CD14-positive monocyte (primary cell): ENCODE measurements around the gene RSPH1. TPM values are rescaled to one million over a fixed set of nuclear protein-coding genes. Genes with fewer than 3 reads are reported as not detected.

ENCODE experiments used
- DNase-seq, 3 donors: peaks; one replicate each; pipeline ENCODE4 v3.0.0-alpha.2; 2011 to 2022
- H2AFZ ChIP-seq: 2 replicates; pipeline ENCODE4 v1.6.0; 2012; ENCODE audit warnings: mild to moderate bottlenecking, low read depth, low read length, inconsistent platforms; ENCODE audit not compliant: insufficient read depth, poor library complexity, severe bottlenecking
- H3K27ac ChIP-seq, 2 donors: 1 replicate in 1 of 2; 2 replicates in 1 of 2; pipeline ENCODE4 v1.5.1; 2012 to 2013; ENCODE audit warnings: low read length in 2 of 2, control low read depth in 1 of 2, inconsistent platforms in 1 of 2, low read depth in 1 of 2, mild to moderate bottlenecking in 1 of 2
- H3K27me3 ChIP-seq, 2 donors: one replicate each; pipeline versions ENCODE4 v1.6.0 to v1.6.1; 2011 to 2013; ENCODE audit warnings: low read length in 2 of 2; ENCODE audit not compliant: control insufficient read depth in 2 of 2, insufficient read depth in 2 of 2
- H3K36me3 ChIP-seq, 2 donors: replicated peaks in 1 of 2; 1 replicate in 1 of 2; 2 replicates in 1 of 2; pipeline versions ENCODE4 v1.5.1 to v1.6.1; 2012 to 2013; ENCODE audit warnings: low read length in 2 of 2, control low read depth in 1 of 2, inconsistent platforms in 1 of 2, mild to moderate bottlenecking in 1 of 2; ENCODE audit not compliant: insufficient read depth in 2 of 2, control insufficient read depth in 1 of 2
- H3K4me1 ChIP-seq, 2 donors: 1 replicate in 1 of 2; 2 replicates in 1 of 2; pipeline versions ENCODE4 v1.5.1 to v1.6.1; 2012 to 2013; ENCODE audit warnings: low read length in 2 of 2, control low read depth in 1 of 2, inconsistent platforms in 1 of 2, mild to moderate bottlenecking in 1 of 2, moderate library complexity in 1 of 2; ENCODE audit not compliant: insufficient read depth in 2 of 2, control insufficient read depth in 1 of 2
- H3K4me2 ChIP-seq: replicated peaks from 2 replicates; pipeline ENCODE3; 2012; ENCODE audit warnings: low read length, moderate library complexity, mild to moderate bottlenecking; ENCODE audit not compliant: poor library complexity, severe bottlenecking; ENCODE audit errors: extremely low read depth
- H3K4me3 ChIP-seq, 3 experiments: fragments of 200-600 bp in 1 of 3; sonication (generic) in 1 of 3; replicated peaks in 1 of 3; 1 replicate in 2 of 3; 2 replicates in 1 of 3; pipeline ENCODE4 v1.5.1; 2011 to 2013; ENCODE audit warnings: low read length in 3 of 3, mild to moderate bottlenecking in 3 of 3, control low read depth in 2 of 3, low read depth in 2 of 3, inconsistent platforms in 1 of 3, moderate library complexity in 1 of 3
- H3K79me2 ChIP-seq: 2 replicates; pipeline ENCODE4 v1.6.0; 2012; ENCODE audit warnings: mild to moderate bottlenecking, control low read depth, inconsistent platforms, low read length, moderate library complexity; ENCODE audit not compliant: insufficient read depth
- H3K9ac ChIP-seq: 2 replicates; pipeline ENCODE4 v1.6.0; 2017; ENCODE audit warnings: low read length, mild to moderate bottlenecking; ENCODE audit not compliant: insufficient read depth, poor library complexity, severe bottlenecking
- H3K9me3 ChIP-seq, 2 donors: replicated peaks in 1 of 2; 1 replicate in 1 of 2; 2 replicates in 1 of 2; pipeline versions ENCODE4 v1.5.1 to v1.6.1; 2012 to 2013; ENCODE audit warnings: low read length in 2 of 2, control low read depth in 1 of 2; ENCODE audit not compliant: control insufficient read depth in 1 of 2, insufficient read depth in 1 of 2
- H4K20me1 ChIP-seq: 2 replicates; pipeline ENCODE4 v1.6.0; 2012; ENCODE audit warnings: mild to moderate bottlenecking, low read length, control low read depth, moderate library complexity; ENCODE audit not compliant: insufficient read depth
- H3K27ac Mint-ChIP-seq, 7 donors: one replicate each; pipeline ENCODE4 v1.8.0; 2020; ENCODE audit warnings: mild to moderate bottlenecking in 7 of 7, mixed read lengths in 7 of 7, moderate library complexity in 6 of 7, inconsistent platforms in 2 of 7
- H3K27me3 Mint-ChIP-seq, 3 donors: one replicate each; pipeline ENCODE4 v1.8.0; 2021 to 2022; ENCODE audit warnings: low read depth in 3 of 3, mild to moderate bottlenecking in 3 of 3, mixed read lengths in 3 of 3, moderate library complexity in 3 of 3, inconsistent platforms in 1 of 3
- H3K36me3 Mint-ChIP-seq, 2 donors: one replicate each; pipeline ENCODE4 v1.8.0; 2020; ENCODE audit warnings: mixed read lengths in 2 of 2, inconsistent platforms in 1 of 2, mild to moderate bottlenecking in 1 of 2
- H3K4me1 Mint-ChIP-seq: one replicate; pipeline ENCODE4 v1.8.0; 2020; ENCODE audit warnings: mild to moderate bottlenecking, mixed read lengths
- H3K4me3 Mint-ChIP-seq, 2 donors: one replicate each; pipeline ENCODE4 v1.8.0; 2020; ENCODE audit warnings: mild to moderate bottlenecking in 2 of 2, mixed read lengths in 2 of 2, moderate library complexity in 1 of 2
- H3K9me3 Mint-ChIP-seq, 7 donors: one replicate each; pipeline ENCODE4 v1.8.0; 2020 to 2022; ENCODE audit warnings: mixed read lengths in 7 of 7, mild to moderate bottlenecking in 6 of 7, moderate library complexity in 6 of 7, inconsistent platforms in 2 of 7
- CTCF ChIP-seq: fragments of 200-600 bp; IDR thresholded peaks from one replicate; pipeline ENCODE4 v1.8.0; 2022; ENCODE audit warnings: antibody characterized with exemption, mild to moderate bottlenecking
- WGBS: methylation state at CpG from one replicate; pipeline ENCODE4 v1.1.5; 2013; ENCODE audit warnings: missing lambda C conversion rate; ENCODE audit not compliant: insufficient coverage; 5-methylcytosine and 5-hydroxymethylcytosine counted together
- intact Hi-C, 2 donors: fragments of 100-400 bp; cut with micrococcal nuclease; formaldehyde crosslinking; loops; one replicate each; pipeline versions ENCODE4 v1.15.0 to v1.15.1; 2023
- polyA plus RNA-seq, 3 donors: library from polyadenylated mRNA; depleted of rRNA in 1 of 3; unstranded in 2 of 3; stranded (reverse) in 1 of 3; fragments of 300-500 nt in 2 of 3; fragments of >200 nt in 1 of 3; fragmentation: Illumina TruSeq in 2 of 3; gene quantifications; 1 replicate in 2 of 3; 2 replicates in 1 of 3; pipeline ENCODE4 v1.2.3, GENCODE V29; 2012 to 2021

Gene RSPH1
- polyA plus RNA-seq, 3 donors, result 0.03 TPM; not detected in 2

DNA sequence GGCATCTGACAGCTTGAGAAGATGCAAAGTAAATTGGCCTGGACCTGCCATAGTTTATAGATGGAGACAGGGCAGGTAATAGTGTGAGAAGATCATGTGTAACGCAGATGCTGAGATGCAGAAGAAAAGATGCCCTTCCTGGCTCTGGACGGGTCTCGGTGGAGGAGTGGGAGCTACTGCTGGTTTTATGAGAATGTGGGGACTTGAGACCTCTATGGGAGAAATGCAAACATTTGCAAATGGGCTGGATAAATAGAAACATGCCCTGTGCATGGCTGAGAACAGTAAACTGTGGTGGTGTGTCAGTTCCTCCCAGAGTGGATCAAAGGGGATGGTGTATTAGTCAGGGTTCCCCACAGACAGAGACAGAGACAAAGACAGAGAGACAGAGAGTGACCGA lies 70.4 kb downstream of the RSPH1 start:
- TF ChIP-seq CTCF, result no peak
- Histone ChIP-seq H3K27ac (no peak overlapping the region), H3K4me3 (no peak overlapping the region), H3K9me3 (no peaks in the 10 kb centered on the region), H3K9ac (no peak overlapping the region), H3K79me2 (no peaks in the 10 kb centered on the region), H2AFZ (peak overlapping the region; percentile 66), H3K36me3 (no peaks in the 10 kb centered on the region), H4K20me1 (no peaks in the 10 kb centered on the region), H3K4me1 (peaks cover 19 to 21% of the 10 kb centered on the region in 2 donors), H3K27me3 (no peaks in the 10 kb centered on the region), H3K4me2 (peak overlapping the region; percentile 33)
- no peaks in the 10 kb centered on the region for H3K36me3 Mint-ChIP-seq
- peaks cover 0 to 8% (median 6%) of the 10 kb centered on the region in 3 donors for H3K27me3 Mint-ChIP-seq
- no peak for DNase-seq
- peak overlapping the region in 1 of 2 donors; percentile 79 for H3K4me3 Mint-ChIP-seq
- H3K27ac Mint-ChIP-seq, result peak overlapping the region in 3 of 7 donors; percentile 8 to 58 (median 20)
- intact Hi-C loops, result no loop called here
- H3K4me1 Mint-ChIP-seq, result peaks cover 35% of the 10 kb centered on the region
- peaks cover 0 to 5% (median 0%) of the 10 kb centered on the region in 7 donors for H3K9me3 Mint-ChIP-seq
- WGBS, result 22% methylated on average over 4 of the region's 4 CpGs

GRCh38 chr21:42424914-42425541 lies 71.0 kb downstream of the RSPH1 start:
- Mint-ChIP-seq H3K9me3 (peaks cover 0 to 5% (median 0%) of the 10 kb centered on the region in 7 donors), H3K36me3 (no peaks in the 10 kb centered on the region), H3K27me3 (peaks cover 0 to 8% (median 6%) of the 10 kb centered on the region in 3 donors), H3K4me1 (peaks cover 35% of the 10 kb centered on the region), H3K27ac (peak overlapping the region in 6 of 7 donors; percentile 1 to 73 (median 24)), H3K4me3 (peak overlapping the region; percentile 13 to 79)
- no peak overlapping the region for H3K27ac ChIP-seq
- no peak overlapping the region for H3K9ac ChIP-seq
- no peaks in the 10 kb centered on the region for H3K36me3 ChIP-seq
- WGBS, result 1% methylated on average over 11 of the region's 12 CpGs
- intact Hi-C loops, result no loop called here
- H3K27me3 ChIP-seq, result no peaks in the 10 kb centered on the region
- no peaks in the 10 kb centered on the region for H4K20me1 ChIP-seq
- H2AFZ ChIP-seq, result peak overlapping the region; percentile 66
- H3K9me3 ChIP-seq, result no peaks in the 10 kb centered on the region
- H3K79me2 ChIP-seq, result no peaks in the 10 kb centered on the region
- H3K4me2 ChIP-seq, result peak overlapping the region; percentile 33
- H3K4me1 ChIP-seq, result peaks cover 19 to 21% of the 10 kb centered on the region in 2 donors
- DNase-seq, result peak in 2 of 3 donors; percentile 9 to 31
- no peak overlapping the region for H3K4me3 ChIP-seq
- no peak for TF ChIP-seq CTCF
